GM13976 (cell line): ENCODE results near the gene APPBP2.
"Not testable (repeated sequence)": the region's sequence is repeated elsewhere in the genome, so short reads cannot be mapped to it uniquely, and the experiment has no call there.

ENCODE experiments used
- DNase-seq: peaks from one replicate; pipeline ENCODE4 v3.0.0; 2012; ENCODE audit warnings: low spot score
- in situ Hi-C: fragments of 300-500 bp; cut with MboI; formaldehyde crosslinking; loops from one replicate; pipeline ENCODE4 v1.12.0; 2022; ENCODE audit warnings: low sequenced_read_pairs, mixed read lengths, inconsistent platforms; ENCODE audit not compliant: unreplicated experiment
- TF ChIP-seq, protein P1 (sequence below): IDR thresholded peaks from 2 replicates; pipeline ENCODE4 v1.5.1; 2012; ENCODE audit warnings: borderline replicate concordance, mild to moderate bottlenecking; ENCODE audit not compliant: insufficient read depth; ENCODE audit errors: extremely low read depth, missing control alignments, control extremely low read depth

The APPBP2 gene

DNA sequence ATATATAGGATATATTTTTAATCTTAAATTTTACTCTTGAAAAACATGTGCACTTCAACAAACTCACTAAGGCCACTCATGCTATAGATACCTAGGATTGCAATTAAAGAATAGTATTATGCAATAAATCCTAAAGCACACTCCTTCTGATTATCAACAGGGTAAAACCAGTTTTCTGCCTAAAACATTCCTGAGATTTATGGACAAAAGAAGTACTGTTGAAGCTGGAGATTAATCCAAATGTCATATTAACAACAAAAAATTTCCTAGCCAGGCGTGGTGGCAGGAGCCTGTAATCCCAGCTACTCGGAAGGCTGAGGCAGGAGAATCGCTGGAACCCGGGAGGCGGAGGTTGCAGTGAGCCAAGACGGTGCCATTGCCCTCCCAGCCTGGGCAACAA lies 82.3 kb downstream of the APPBP2 start:
- TF ChIP-seq, protein P1, sequence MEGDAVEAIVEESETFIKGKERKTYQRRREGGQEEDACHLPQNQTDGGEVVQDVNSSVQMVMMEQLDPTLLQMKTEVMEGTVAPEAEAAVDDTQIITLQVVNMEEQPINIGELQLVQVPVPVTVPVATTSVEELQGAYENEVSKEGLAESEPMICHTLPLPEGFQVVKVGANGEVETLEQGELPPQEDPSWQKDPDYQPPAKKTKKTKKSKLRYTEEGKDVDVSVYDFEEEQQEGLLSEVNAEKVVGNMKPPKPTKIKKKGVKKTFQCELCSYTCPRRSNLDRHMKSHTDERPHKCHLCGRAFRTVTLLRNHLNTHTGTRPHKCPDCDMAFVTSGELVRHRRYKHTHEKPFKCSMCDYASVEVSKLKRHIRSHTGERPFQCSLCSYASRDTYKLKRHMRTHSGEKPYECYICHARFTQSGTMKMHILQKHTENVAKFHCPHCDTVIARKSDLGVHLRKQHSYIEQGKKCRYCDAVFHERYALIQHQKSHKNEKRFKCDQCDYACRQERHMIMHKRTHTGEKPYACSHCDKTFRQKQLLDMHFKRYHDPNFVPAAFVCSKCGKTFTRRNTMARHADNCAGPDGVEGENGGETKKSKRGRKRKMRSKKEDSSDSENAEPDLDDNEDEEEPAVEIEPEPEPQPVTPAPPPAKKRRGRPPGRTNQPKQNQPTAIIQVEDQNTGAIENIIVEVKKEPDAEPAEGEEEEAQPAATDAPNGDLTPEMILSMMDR, result no peak
- DNase-seq, result no peak
- in situ Hi-C loops, result no loop called here

GRCh38 chr17:60442271-60443173 lies 83.5 kb downstream of the APPBP2 start:
- in situ Hi-C loops, result no loop called here
- TF ChIP-seq, protein P1, result no peak
- no peak for DNase-seq

DNA sequence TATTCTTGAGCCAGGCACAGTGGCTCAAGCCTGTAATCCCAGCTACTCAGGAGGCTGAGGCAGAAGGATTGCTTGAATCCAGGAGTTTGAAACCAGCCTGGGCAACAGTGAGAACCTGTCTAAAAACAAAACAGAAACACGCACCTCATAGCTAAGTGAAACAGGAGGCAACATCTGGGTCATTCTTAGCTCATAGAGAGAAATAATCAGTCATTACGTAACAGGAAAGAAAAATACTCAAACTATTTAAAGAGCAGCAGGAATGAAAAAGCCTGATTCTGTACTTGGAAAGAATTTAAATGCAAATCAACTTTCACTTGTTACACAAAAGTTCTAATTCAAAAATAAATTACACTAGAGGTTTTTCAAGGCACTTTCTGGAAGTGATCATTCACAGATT lies 86.5 kb downstream of the APPBP2 start:
- DNase-seq, result peak; percentile 40
- in situ Hi-C loops, result no loop called here
- TF ChIP-seq, protein P1, result no peak

DNA sequence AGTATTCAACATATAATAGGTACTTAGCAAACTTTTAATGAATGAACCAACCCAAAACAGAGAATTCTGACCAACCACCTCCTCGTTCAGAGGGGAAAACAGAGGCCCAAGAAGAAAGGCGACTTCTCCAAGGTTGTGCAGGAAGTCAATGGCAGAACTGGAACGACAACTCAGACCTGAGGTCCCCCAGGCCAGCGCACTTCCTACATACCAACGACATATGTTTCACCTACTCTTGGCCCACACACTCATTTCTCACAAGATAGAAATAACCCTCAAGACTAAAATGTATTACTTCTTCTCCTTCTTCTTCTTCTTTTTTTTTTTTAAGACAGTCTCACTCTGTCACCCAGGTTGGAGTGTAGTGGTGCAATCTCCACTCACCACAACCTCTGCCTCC lies 89.4 kb downstream of the APPBP2 start:
- peak; percentile 36 for DNase-seq
- TF ChIP-seq, protein P1, result no peak
- in situ Hi-C loops, result no loop called here

GRCh38 chr17:60435244-60436167 lies 90.5 kb downstream of the APPBP2 start:
- TF ChIP-seq, protein P1, result peak; percentile 83
- DNase-seq, result peak; percentile 82
- in situ Hi-C loops, result no loop called here

DNA sequence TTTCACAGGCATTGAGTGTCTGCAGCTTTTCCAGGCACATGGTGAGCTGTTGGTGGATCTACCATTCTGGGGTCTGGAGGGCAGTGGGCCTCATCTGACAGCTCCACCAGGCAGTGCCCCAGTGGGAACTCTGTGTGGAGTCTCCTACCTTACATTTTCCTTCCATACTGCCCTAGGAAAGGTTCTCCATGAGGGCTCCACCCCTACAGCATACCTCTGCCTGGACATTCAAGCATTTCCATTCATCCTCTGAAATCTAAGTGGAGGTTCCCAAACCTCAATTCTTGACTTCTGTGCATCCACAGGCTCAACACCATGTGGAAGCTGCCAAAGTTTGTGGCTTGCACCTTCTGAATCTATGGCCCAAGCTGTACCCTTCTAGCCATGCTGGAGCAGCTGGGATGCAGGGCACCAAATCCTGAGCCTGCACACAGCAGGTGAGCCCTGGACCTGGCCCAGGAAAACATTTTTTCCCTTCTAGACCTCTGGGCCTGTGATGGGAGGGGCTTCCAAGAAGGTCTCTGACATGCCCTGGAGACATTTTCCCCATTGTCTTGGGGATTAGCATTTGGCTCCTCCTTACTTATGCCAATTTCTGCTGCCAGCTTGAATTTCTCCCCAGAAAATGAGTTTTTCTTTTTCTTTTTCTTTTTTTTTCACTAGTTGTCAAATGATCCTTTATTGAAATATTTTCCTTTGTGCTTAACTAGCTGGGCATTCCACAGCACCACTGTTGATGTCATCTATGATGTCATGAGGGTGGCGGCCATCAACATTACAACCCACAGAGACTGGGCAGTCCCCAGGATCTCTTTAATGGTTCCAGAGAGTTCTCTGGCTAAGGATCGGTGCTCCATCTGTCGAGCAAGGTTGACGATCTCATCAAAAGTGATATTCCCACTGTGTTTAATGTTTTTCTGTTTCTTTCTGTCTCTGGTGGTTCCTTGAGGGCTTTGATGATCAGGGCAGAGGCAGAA lies 92.7 kb downstream of the APPBP2 start:
- in situ Hi-C loops, DNase-seq: not testable (repeated sequence)

GRCh38 chr17:60430561-60430960 lies 95.5 kb downstream of the APPBP2 start:
- DNase-seq, in situ Hi-C loops: not testable (repeated sequence)

DNA sequence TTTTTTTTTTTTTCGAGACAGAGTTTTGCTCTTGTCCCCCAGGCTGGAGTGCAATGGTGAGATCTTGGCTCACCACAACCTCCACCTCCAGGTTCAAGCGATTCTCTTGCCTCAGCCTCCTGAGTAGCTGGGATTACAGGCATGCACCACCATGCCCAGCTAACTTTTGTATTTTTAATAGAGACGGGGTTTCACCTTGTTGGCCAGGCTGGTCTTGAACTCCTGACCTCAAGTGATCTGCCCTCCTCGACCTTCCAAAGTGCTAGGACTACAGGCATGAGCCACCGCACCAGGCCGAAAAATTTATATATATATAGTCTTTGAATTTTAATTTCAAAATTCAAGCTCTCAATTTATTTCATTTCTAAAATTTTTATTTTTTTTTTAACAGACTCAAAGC lies 97.6 kb downstream of the APPBP2 start:
- DNase-seq, in situ Hi-C loops: not testable (repeated sequence)
